ENCODE results near the gene CARS1. TPM values are rescaled to one million over a fixed set of nuclear protein-coding genes. Genes with fewer than 3 reads are reported as not detected.

The CARS1 gene
- total RNA-seq, 2 experiments from 2014 or later, result 106 to 121 TPM

- H3K4me3 Mint-ChIP-seq, result no peak overlapping the region
- ChIA-PET CTCF (no interaction called here), POLR2A (no interaction called here)
- H3K9me3 Mint-ChIP-seq, result no peaks in the 10 kb centered on the region
- no peaks in the 10 kb centered on the region for H3K36me3 Mint-ChIP-seq (ENCODE audit: low read depth)
- H3K27me3 Mint-ChIP-seq, result peaks cover 8% of the 10 kb centered on the region
- no peak overlapping the region for H3K27ac Mint-ChIP-seq
- H3K4me1 Mint-ChIP-seq, result peaks cover 4% of the 10 kb centered on the region
- DNase-seq, result no peak
Measured at GRCh38 chr11:3087373-3087772, 30.1 kb upstream of the CARS1 start.

- no peaks in the 10 kb centered on the region for H3K9me3 Mint-ChIP-seq
- ChIA-PET CTCF (no interaction called here), POLR2A (no interaction called here)
- peaks cover 9% of the 10 kb centered on the region for H3K27me3 Mint-ChIP-seq
- H3K4me3 Mint-ChIP-seq, result no peak overlapping the region
- H3K4me1 Mint-ChIP-seq, result peaks cover 4% of the 10 kb centered on the region
- H3K36me3 Mint-ChIP-seq (ENCODE audit: low read depth), result no peaks in the 10 kb centered on the region
- no peak for DNase-seq
- no peak overlapping the region for H3K27ac Mint-ChIP-seq
Measured at GRCh38 chr11:3086671-3087150, 29.5 kb upstream of the CARS1 start.

- H3K27ac Mint-ChIP-seq, result no peak overlapping the region
- peaks cover 4% of the 10 kb centered on the region for H3K4me1 Mint-ChIP-seq
- H3K36me3 Mint-ChIP-seq (ENCODE audit: low read depth), result no peaks in the 10 kb centered on the region
- no peaks in the 10 kb centered on the region for H3K9me3 Mint-ChIP-seq
- CTCF ChIA-PET, result no interaction called here
- POLR2A ChIA-PET, result no interaction called here
- no peak overlapping the region for H3K4me3 Mint-ChIP-seq
- peaks cover 9% of the 10 kb centered on the region for H3K27me3 Mint-ChIP-seq
- no peak for DNase-seq
Measured at GRCh38 chr11:3086114-3086513, 28.9 kb upstream of the CARS1 start.

- Mint-ChIP-seq H3K9me3 (no peaks in the 10 kb centered on the region), H3K27me3 (peaks cover 15% of the 10 kb centered on the region), H3K36me3 (ENCODE audit: low read depth) (no peaks in the 10 kb centered on the region), H3K4me1 (peaks cover 3% of the 10 kb centered on the region), H3K27ac (no peak overlapping the region), H3K4me3 (no peak overlapping the region)
- CTCF ChIA-PET, result interaction anchor here (0.7 to 1.0 kb wide), 2 partner anchors 15 to 132 kb away, joined by 3 read pairs; no protein-coding TSS in a partner anchor
- DNase-seq, result no peak
- POLR2A ChIA-PET, result no interaction called here
Measured at GRCh38 chr11:3085052-3085451, 27.8 kb upstream of the CARS1 start.

DNA sequence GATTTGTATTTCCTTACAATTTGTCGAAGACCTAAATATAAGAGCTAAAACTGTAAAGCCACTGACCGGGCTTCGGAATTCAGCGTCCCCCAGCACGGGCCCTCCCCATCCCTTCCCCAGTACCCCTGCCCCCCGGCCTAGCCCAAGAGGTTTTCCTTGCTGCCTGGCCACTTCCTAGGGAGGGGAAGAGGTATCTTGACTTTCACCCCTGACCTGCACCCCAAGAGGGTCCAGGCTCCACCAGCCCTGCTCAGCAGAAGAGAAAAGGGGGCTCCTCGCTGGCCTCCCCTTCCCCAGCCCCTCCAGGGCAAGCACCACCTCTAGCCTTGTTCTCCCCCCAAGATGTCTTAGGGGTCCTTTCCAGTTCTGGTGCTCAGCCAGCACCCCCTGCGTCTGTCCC, 26.1 kb upstream of the CARS1 start:
- POLR2A ChIA-PET, result no interaction called here
- no peak overlapping the region for H3K4me3 Mint-ChIP-seq
- H3K27me3 Mint-ChIP-seq, result peaks cover 19% of the 10 kb centered on the region
- H3K36me3 Mint-ChIP-seq (ENCODE audit: low read depth), result no peaks in the 10 kb centered on the region
- DNase-seq, result no peak
- H3K4me1 Mint-ChIP-seq, result peaks cover 3% of the 10 kb centered on the region
- CTCF ChIA-PET, result no interaction called here
- H3K9me3 Mint-ChIP-seq, result no peaks in the 10 kb centered on the region
- no peak overlapping the region for H3K27ac Mint-ChIP-seq

DNA sequence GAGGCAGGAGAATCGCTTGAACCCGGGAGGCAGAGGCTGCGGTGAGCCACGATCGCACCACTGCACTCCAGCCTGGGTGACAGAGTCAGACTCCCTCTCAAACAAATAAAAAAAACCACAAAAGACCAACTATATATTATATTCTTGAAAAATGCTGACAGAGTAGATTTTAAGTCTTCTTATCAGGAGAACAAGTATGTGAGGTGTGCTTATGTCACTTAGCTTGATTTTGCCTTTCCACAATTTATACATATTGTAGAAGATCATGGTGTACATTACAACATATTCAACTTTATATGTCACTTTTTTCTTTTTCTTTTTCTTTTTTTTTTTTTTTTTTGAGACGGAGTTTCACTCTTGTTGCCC, 24.1 kb upstream of the CARS1 start:
- Mint-ChIP-seq H3K4me1 (no peaks in the 10 kb centered on the region), H3K27me3 (peaks cover 19% of the 10 kb centered on the region), H3K36me3 (ENCODE audit: low read depth) (no peaks in the 10 kb centered on the region), H3K4me3 (no peak overlapping the region), H3K9me3 (no peaks in the 10 kb centered on the region), H3K27ac (no peak overlapping the region)
- no peak for DNase-seq
- ChIA-PET CTCF (interaction anchor here (0.7 to 2.2 kb wide), 2 partner anchors 11 to 48 kb away, joined by 4 to 11 read pairs; no protein-coding TSS in a partner anchor), POLR2A (no interaction called here)

DNA sequence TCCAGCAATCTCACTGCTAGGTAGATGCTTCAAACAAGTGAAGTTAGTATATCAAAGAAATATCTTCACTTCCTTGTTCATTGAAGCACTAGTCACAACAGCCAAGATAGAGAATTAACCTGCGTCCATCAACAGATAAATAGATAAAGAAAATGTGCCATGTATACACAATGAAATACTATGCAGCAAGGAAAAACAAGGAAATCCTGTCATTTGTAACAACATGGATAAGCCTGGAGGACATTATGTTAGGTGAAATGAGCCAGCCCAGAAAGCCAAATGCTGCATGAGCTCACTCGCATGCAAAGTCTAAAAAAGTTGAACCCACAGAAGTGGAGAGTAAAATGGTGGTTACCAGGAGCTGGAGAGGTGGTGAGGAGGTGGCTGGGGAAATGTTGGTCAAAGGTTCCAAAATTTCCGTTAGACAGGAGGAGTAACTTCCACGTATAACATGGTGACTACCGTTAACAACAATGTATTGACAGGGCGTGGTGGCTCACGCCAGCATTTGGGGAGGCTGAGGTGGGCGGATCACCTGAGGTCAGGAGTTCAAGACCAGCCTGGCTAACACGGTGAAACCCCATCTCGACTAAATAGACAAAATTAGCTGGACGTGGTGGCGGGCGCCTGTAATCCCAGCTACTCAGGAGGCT, 23.6 kb upstream of the CARS1 start:
- Mint-ChIP-seq H3K27me3 (peaks cover 19% of the 10 kb centered on the region), H3K27ac (no peak overlapping the region), H3K9me3 (no peaks in the 10 kb centered on the region), H3K36me3 (ENCODE audit: low read depth) (no peaks in the 10 kb centered on the region), H3K4me3 (no peak overlapping the region), H3K4me1 (no peaks in the 10 kb centered on the region)
- no peak for DNase-seq
- ChIA-PET CTCF (interaction anchor here (0.7 to 2.2 kb wide), 2 partner anchors 11 to 49 kb away, joined by 4 to 11 read pairs; no protein-coding TSS in a partner anchor), POLR2A (no interaction called here)

DNA sequence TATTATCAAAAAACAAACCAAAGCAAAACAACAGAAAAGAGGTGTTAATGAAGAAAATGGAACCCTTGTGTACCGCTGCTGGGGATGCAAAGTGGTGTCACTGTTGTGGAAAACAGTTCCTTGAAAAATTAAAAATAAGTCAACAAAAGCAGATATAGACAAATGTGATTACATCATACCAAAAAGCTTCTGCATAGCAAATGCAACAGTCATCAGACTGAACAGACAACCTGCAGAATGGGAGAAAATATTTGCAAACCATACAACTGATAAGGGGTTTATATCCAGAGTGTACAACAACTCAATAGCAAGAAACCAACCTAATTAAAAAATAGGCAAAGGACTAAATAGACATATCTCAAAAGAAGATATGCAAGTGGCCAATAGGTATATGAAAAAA, 22.9 kb upstream of the CARS1 start:
- H3K27ac Mint-ChIP-seq, result no peak overlapping the region
- CTCF ChIA-PET, result interaction anchor here (0.8 to 2.2 kb wide), 2 partner anchors 10 to 12 kb away, joined by 3 to 11 read pairs; no protein-coding TSS in a partner anchor
- H3K36me3 Mint-ChIP-seq (ENCODE audit: low read depth), result no peaks in the 10 kb centered on the region
- no peak overlapping the region for H3K4me3 Mint-ChIP-seq
- no peak for DNase-seq
- no peaks in the 10 kb centered on the region for H3K4me1 Mint-ChIP-seq
- peaks cover 19% of the 10 kb centered on the region for H3K27me3 Mint-ChIP-seq
- no peaks in the 10 kb centered on the region for H3K9me3 Mint-ChIP-seq
- POLR2A ChIA-PET, result no interaction called here

- H3K27ac Mint-ChIP-seq, result no peak overlapping the region
- POLR2A ChIA-PET, result no interaction called here
- H3K36me3 Mint-ChIP-seq (ENCODE audit: low read depth), result no peaks in the 10 kb centered on the region
Measured at GRCh38 chr11:3077846-3078440, 20.7 kb upstream of the CARS1 start.

DNA sequence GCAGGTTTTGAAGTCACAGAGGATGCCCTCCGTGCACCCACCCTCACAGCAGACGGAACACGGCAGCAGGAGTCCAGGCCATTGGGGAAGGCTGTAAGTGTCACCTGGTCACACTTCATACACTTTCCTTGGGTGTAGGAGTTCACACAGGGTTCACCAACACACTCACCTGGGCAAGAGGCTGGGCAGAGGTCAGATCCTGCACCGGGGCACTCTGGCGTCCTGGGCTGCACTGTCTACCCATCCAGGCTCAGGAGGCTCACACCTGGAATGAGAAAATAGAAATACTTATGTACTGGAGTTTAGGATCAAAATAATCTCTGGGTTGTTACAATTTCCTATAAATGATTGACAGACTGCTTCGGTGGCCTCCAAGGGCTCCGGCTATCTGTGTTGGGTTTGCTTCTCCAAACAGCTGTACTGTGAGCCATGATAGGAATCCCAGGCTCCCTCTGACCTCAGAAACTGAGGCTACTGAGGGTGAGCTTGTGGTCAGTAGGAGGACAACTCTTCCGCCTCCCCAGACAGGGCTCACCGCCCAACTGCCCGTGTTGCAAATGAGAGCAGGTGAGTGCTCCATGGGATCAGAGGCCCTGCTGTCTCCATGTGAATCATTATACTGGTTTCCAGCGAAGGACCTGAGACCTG, 20.1 kb upstream of the CARS1 start:
- no peak for DNase-seq
- H3K27ac Mint-ChIP-seq, result no peak overlapping the region
- H3K27me3 Mint-ChIP-seq, result peaks cover 16% of the 10 kb centered on the region
- POLR2A ChIA-PET, result no interaction called here
- H3K4me3 Mint-ChIP-seq, result no peak overlapping the region
- CTCF ChIA-PET, result no interaction called here
- no peaks in the 10 kb centered on the region for H3K9me3 Mint-ChIP-seq
- no peaks in the 10 kb centered on the region for H3K4me1 Mint-ChIP-seq
- no peaks in the 10 kb centered on the region for H3K36me3 Mint-ChIP-seq (ENCODE audit: low read depth)

More at GRCh38 chr11:3077846-3078440, 20.7 kb upstream of the CARS1 start:
- no peaks in the 10 kb centered on the region for H3K9me3 Mint-ChIP-seq
- no peak overlapping the region for H3K4me3 Mint-ChIP-seq
- no peaks in the 10 kb centered on the region for H3K4me1 Mint-ChIP-seq
- H3K27me3 Mint-ChIP-seq, result peaks cover 18% of the 10 kb centered on the region
- no peak for DNase-seq
- CTCF ChIA-PET, result no interaction called here

DNA sequence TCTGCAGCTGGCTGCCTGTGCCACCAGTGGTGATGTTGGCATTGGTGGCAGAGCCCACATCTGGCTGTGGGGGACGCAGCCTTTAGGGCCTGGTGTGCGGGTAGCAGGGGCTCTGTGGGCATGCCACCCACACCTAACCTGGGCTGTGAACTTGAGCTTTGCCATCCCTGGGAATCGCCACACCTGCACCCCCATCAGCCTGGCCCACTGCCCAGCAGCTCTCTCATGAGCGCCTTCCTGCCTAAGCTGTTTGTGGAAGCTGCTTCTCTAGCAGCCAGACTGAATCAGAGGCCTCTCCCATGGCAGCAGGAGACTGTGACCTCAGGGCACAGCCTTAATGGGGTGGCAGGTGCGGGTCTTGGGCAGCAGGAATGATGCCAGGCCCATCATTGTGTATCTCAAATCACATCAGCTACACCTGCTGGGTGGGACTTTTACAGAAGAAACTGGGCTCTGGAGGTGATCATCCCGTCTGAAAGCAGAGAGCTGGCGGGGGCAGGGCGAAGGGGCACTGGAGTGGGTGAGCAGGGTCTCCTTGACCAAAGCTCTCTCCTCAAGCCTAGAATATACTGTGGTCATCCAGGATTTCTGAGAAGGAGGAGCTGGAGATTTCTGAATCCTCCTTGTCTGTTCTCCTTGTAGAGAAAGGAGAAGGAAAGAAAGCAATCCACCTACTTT, 17.8 kb upstream of the CARS1 start:
- Mint-ChIP-seq H3K27me3 (peaks cover 13% of the 10 kb centered on the region), H3K4me1 (no peaks in the 10 kb centered on the region), H3K9me3 (no peaks in the 10 kb centered on the region), H3K27ac (no peak overlapping the region), H3K4me3 (no peak overlapping the region), H3K36me3 (ENCODE audit: low read depth) (no peaks in the 10 kb centered on the region)
- CTCF ChIA-PET, result interaction anchor here (0.8 to 1.3 kb wide), 3 partner anchors 16 to 88 kb away, joined by 3 to 5 read pairs (median 3); no protein-coding TSS in a partner anchor
- POLR2A ChIA-PET, result interaction anchor here (1.5 kb wide), 1 partner anchor 17 kb away, joined by 5 read pairs; the partner anchor contains the start of gene CARS1
- DNase-seq, result no peak

DNA sequence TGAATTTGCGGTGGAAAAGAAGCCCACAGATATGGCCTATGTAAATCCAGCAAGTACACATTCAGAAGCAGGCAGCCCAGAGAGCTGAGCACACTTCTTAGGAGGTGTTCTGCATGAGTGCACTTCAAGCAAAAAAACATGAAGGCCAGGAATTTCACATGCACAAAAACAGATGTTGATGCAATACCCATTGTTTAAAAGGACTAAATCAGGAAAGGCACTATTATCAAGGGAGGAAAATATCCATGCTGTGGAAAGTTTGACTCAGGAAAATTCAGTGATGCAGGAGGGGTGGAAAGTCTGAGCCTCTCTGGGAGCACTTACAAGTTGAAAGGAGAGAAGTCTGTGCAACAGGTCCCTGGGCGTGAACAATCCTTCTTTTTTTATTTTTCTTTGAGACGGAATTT, 15.8 kb upstream of the CARS1 start:
- no peaks in the 10 kb centered on the region for H3K36me3 Mint-ChIP-seq (ENCODE audit: low read depth)
- POLR2A ChIA-PET, result no interaction called here
- peaks cover 14% of the 10 kb centered on the region for H3K27me3 Mint-ChIP-seq
- H3K27ac Mint-ChIP-seq, result no peak overlapping the region
- H3K4me3 Mint-ChIP-seq, result no peak overlapping the region
- CTCF ChIA-PET, result no interaction called here
- H3K9me3 Mint-ChIP-seq, result no peaks in the 10 kb centered on the region
- DNase-seq, result no peak
- no peaks in the 10 kb centered on the region for H3K4me1 Mint-ChIP-seq

GRCh38 chr11:3069425-3069824, 12.2 kb upstream of the CARS1 start:
- H3K27ac Mint-ChIP-seq, result no peak overlapping the region
- DNase-seq, result no peak
- no peak overlapping the region for H3K4me3 Mint-ChIP-seq
- H3K27me3 Mint-ChIP-seq, result peaks cover 30% of the 10 kb centered on the region
- no peaks in the 10 kb centered on the region for H3K36me3 Mint-ChIP-seq (ENCODE audit: low read depth)
- no peaks in the 10 kb centered on the region for H3K4me1 Mint-ChIP-seq
- no peaks in the 10 kb centered on the region for H3K9me3 Mint-ChIP-seq
- ChIA-PET POLR2A (no interaction called here), CTCF (no interaction called here)

All from activated CD4-positive, alpha-beta memory T cell treated with anti-CD3 and anti-CD28 coated beads, Interleukin-2, amount 10 ng/mL, durations not matched to agents 7 days and 5 days (primary cell).